GM12878 (cell line): ENCODE data around the gene LYSMD1.

Experiments
- GABPA ChIP-seq: IDR thresholded peaks from 2 replicates; pipeline ENCODE4 v1.6.1; 2014; ENCODE audit warnings: antibody characterized with exemption, low read depth, mild to moderate bottlenecking, inconsistent platforms
- NKRF ChIP-seq: fragments of 450-650 bp; conservative IDR thresholded peaks from 2 replicates; pipeline ENCODE4 v1.6.1; 2017; ENCODE audit warnings: mild to moderate bottlenecking, moderate library complexity
- PBX3 ChIP-seq: IDR thresholded peaks from 2 replicates; pipeline ENCODE4 v1.6.1; 2011; ENCODE audit warnings: mild to moderate bottlenecking, low read depth, low read length, moderate library complexity; ENCODE audit not compliant: insufficient replicate concordance
- POLR2A ChIP-seq: IDR thresholded peaks from 2 replicates; pipeline ENCODE4 v1.6.1; 2011; ENCODE audit warnings: low read depth, mild to moderate bottlenecking, low read length
- POLR2AphosphoS5 ChIP-seq: IDR thresholded peaks from 2 replicates; pipeline ENCODE4 v1.6.1; 2011; ENCODE audit warnings: mild to moderate bottlenecking, low read length, inconsistent platforms
- POU2F2 ChIP-seq: IDR thresholded peaks from 3 replicates; pipeline ENCODE4 v1.6.1; 2011; ENCODE audit warnings: low read depth, mild to moderate bottlenecking, low read length, borderline replicate concordance
- RAD51 ChIP-seq: fragments of 450-650 bp; IDR thresholded peaks from 2 replicates; pipeline ENCODE4 v1.6.1; 2016; ENCODE audit warnings: moderate library complexity, mild to moderate bottlenecking, inconsistent platforms
- RCOR1 ChIP-seq: conservative IDR thresholded peaks from 2 replicates; pipeline ENCODE4 v1.6.1; 2012; ENCODE audit warnings: low read depth, low read length, improper control_type of control experiment
- SIN3A ChIP-seq: IDR thresholded peaks from 2 replicates; pipeline ENCODE4 v1.6.1; 2012; ENCODE audit warnings: low read depth, low read length, improper control_type of control experiment
- SREBF2 ChIP-seq: IDR thresholded peaks from 2 replicates; pipeline ENCODE4 v1.6.1; 2012; ENCODE audit warnings: mild to moderate bottlenecking, low read length
- YBX1 ChIP-seq: fragments of 450-650 bp; IDR thresholded peaks from 2 replicates; pipeline ENCODE4 v1.6.1; 2016; ENCODE audit warnings: antibody characterized with exemption

GRCh38 chr1:151197863-151198253 lies 32.2 kb upstream of the LYSMD1 start:
- TF ChIP-seq PBX3 (no peak), POLR2A (no peak), SIN3A (no peak), POU2F2 (no peak), GABPA (no peak), POLR2AphosphoS5 (no peak), RCOR1 (no peak), YBX1 (no peak), RAD51 (no peak), NKRF (no peak), SREBF2 (no peak)
